Mesendoderm (in vitro differentiated cells): ENCODE data around the gene SHCBP1L.
A peak's percentile ranks its signal among the peaks of the same experiment; 100 is the strongest.

Experiments
- DNase-seq: peaks from one replicate; pipeline ENCODE4 v3.0.0; 2013
- H2AK5ac ChIP-seq: 2 replicates; pipeline ENCODE4 v1.6.1; 2013; ENCODE audit warnings: low read length, inconsistent platforms
- H2BK120ac ChIP-seq: 2 replicates; pipeline ENCODE4 v1.6.1; 2013; ENCODE audit warnings: low read depth, mild to moderate bottlenecking, low read length, moderate library complexity, mixed read lengths
- H2BK15ac ChIP-seq: replicated peaks from 2 replicates; pipeline ENCODE4 v1.6.1; 2013; ENCODE audit warnings: low read depth, mild to moderate bottlenecking, moderate library complexity
- H2BK5ac ChIP-seq: 2 replicates; pipeline ENCODE4 v1.6.1; 2013; ENCODE audit warnings: low read length, inconsistent platforms
- H3K18ac ChIP-seq: 2 replicates; pipeline ENCODE4 v1.6.1; 2013; ENCODE audit warnings: mild to moderate bottlenecking, low read length, mixed read lengths
- H3K23ac ChIP-seq: one replicate; pipeline ENCODE4 v1.6.1; 2013; ENCODE audit warnings: low read length
- H3K27ac ChIP-seq: 2 replicates; pipeline ENCODE4 v1.5.1; 2013; ENCODE audit warnings: low read depth, mild to moderate bottlenecking, inconsistent platforms, low read length, moderate library complexity
- H3K27me3 ChIP-seq: 2 replicates; pipeline ENCODE4 v1.6.1; 2013; ENCODE audit warnings: low read length, control low read depth, mild to moderate bottlenecking, inconsistent platforms; ENCODE audit not compliant: insufficient read depth, poor library complexity
- H3K36me3 ChIP-seq: 2 replicates; pipeline ENCODE4 v1.6.1; 2013; ENCODE audit warnings: low read length, inconsistent platforms; ENCODE audit not compliant: control insufficient read depth, insufficient read depth
- H3K4ac ChIP-seq: one replicate; pipeline ENCODE4 v1.6.1; 2013; ENCODE audit warnings: low read depth, mild to moderate bottlenecking, low read length, moderate library complexity
- H3K4me1 ChIP-seq: 2 replicates; pipeline ENCODE4 v1.6.1; 2013; ENCODE audit warnings: low read depth, low read length, inconsistent platforms; ENCODE audit not compliant: control insufficient read depth
- H3K4me2 ChIP-seq: 2 replicates; pipeline ENCODE4 v1.6.1; 2013; ENCODE audit warnings: low read length
- H3K4me3 ChIP-seq: 2 replicates; pipeline ENCODE4 v1.5.1; 2013; ENCODE audit warnings: mild to moderate bottlenecking, low read length
- H3K56ac ChIP-seq: one replicate; pipeline ENCODE4 v1.6.1; 2013; ENCODE audit warnings: low read length
- H3K79me1 ChIP-seq: 2 replicates; pipeline ENCODE4 v1.6.1; 2013; ENCODE audit warnings: low read length, inconsistent platforms
- H3K79me2 ChIP-seq: 2 replicates; pipeline ENCODE4 v1.6.1; 2013; ENCODE audit warnings: mild to moderate bottlenecking, low read length; ENCODE audit not compliant: control insufficient read depth, insufficient read depth
- H3K9ac ChIP-seq: 2 replicates; pipeline ENCODE4 v1.6.1; 2013; ENCODE audit warnings: low read length, inconsistent platforms
- H4K5ac ChIP-seq: one replicate; pipeline ENCODE4 v1.6.1; 2013; ENCODE audit warnings: low read length
- H4K8ac ChIP-seq: one replicate; pipeline ENCODE4 v1.6.1; 2013; ENCODE audit warnings: low read depth, mild to moderate bottlenecking, control low read depth, low read length, moderate library complexity
- WGBS: extraction: QIAGEN DNeasy Blood & Tissue Kit; methylation state at CpG from one replicate; pipeline ENCODE4 v1.1.7; 2013; ENCODE audit warnings: low lambda C conversion rate, missing lambda C conversion rate; ENCODE audit not compliant: insufficient coverage; ENCODE audit errors: extremely low coverage; 5-methylcytosine and 5-hydroxymethylcytosine counted together

The SHCBP1L gene

DNA sequence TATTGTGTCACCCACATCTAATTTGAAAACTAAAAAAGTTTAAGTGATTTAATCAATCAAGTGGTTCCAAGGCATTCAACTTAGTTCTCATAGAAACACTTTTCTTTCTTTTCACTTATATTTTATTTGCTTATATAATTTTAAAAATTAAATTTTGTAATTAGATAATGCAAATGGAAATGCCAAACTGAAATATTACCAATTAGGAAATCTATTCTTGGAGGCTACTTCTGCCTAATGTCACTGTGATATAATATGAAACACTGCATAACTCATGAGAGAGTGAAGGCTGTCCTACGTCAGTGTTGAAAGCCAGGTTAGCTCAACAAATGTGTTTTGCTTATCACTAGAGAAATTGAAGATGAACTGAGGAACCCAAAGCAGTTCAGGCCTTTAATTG lies 18.3 kb upstream of the SHCBP1L start:
- no CpG with 5 or more reads among the region's 1 CpG for WGBS
- no peak overlapping the region for H3K56ac ChIP-seq
- H3K27me3 ChIP-seq, result no peaks in the 10 kb centered on the region
- H3K4me3 ChIP-seq, result no peak overlapping the region
- no peaks in the 10 kb centered on the region for H3K79me2 ChIP-seq
- H3K4me2 ChIP-seq, result no peak overlapping the region
- no peak overlapping the region for H4K5ac ChIP-seq
- H3K23ac ChIP-seq, result no peak overlapping the region
- H2AK5ac ChIP-seq, result no peak overlapping the region
- DNase-seq, result no peak
- no peak overlapping the region for H3K27ac ChIP-seq
- H3K36me3 ChIP-seq, result no peaks in the 10 kb centered on the region
- H2BK15ac ChIP-seq, result no peak overlapping the region
- no peak overlapping the region for H3K18ac ChIP-seq
- no peaks in the 10 kb centered on the region for H3K4me1 ChIP-seq
- no peak overlapping the region for H3K9ac ChIP-seq
- H2BK120ac ChIP-seq, result no peak overlapping the region
- no peak overlapping the region for H4K8ac ChIP-seq
- no peak overlapping the region for H3K4ac ChIP-seq
- no peaks in the 10 kb centered on the region for H3K79me1 ChIP-seq
- no peak overlapping the region for H2BK5ac ChIP-seq

GRCh38 chr1:182968836-182969734 lies 16.1 kb upstream of the SHCBP1L start:
- no peak for DNase-seq
- no peak overlapping the region for H4K5ac ChIP-seq
- no peak overlapping the region for H3K4me3 ChIP-seq
- no peaks in the 10 kb centered on the region for H3K79me1 ChIP-seq
- no peak overlapping the region for H3K4ac ChIP-seq
- H3K4me2 ChIP-seq, result no peak overlapping the region
- H3K9ac ChIP-seq, result no peak overlapping the region
- H3K27me3 ChIP-seq, result no peaks in the 10 kb centered on the region
- no peak overlapping the region for H3K56ac ChIP-seq
- H4K8ac ChIP-seq, result no peak overlapping the region
- no peak overlapping the region for H3K27ac ChIP-seq
- no CpG with 5 or more reads among the region's 5 CpGs for WGBS
- H2BK120ac ChIP-seq, result no peak overlapping the region
- H3K23ac ChIP-seq, result no peak overlapping the region
- H3K79me2 ChIP-seq, result no peaks in the 10 kb centered on the region
- H2BK15ac ChIP-seq, result no peak overlapping the region
- no peaks in the 10 kb centered on the region for H3K36me3 ChIP-seq
- H3K18ac ChIP-seq, result no peak overlapping the region
- no peak overlapping the region for H2BK5ac ChIP-seq
- H3K4me1 ChIP-seq, result no peaks in the 10 kb centered on the region
- no peak overlapping the region for H2AK5ac ChIP-seq

- Histone ChIP-seq H3K56ac (no peak overlapping the region), H4K8ac (no peak overlapping the region), H3K27ac (no peak overlapping the region), H2BK5ac (no peak overlapping the region), H2BK120ac (no peak overlapping the region), H3K27me3 (no peaks in the 10 kb centered on the region), H3K4me1 (no peaks in the 10 kb centered on the region), H2BK15ac (no peak overlapping the region), H4K5ac (no peak overlapping the region), H3K79me2 (no peaks in the 10 kb centered on the region), H3K23ac (no peak overlapping the region), H3K18ac (no peak overlapping the region), H3K4me3 (no peak overlapping the region), H3K36me3 (no peaks in the 10 kb centered on the region), H3K9ac (no peak overlapping the region), H3K4ac (no peak overlapping the region), H2AK5ac (no peak overlapping the region), H3K79me1 (no peaks in the 10 kb centered on the region), H3K4me2 (no peak overlapping the region)
- peak; percentile 28 for DNase-seq
- no CpG with 5 or more reads among the region's 4 CpGs for WGBS
Observed at GRCh38 chr1:182968151-182968741, 15.3 kb upstream of the SHCBP1L start.

GRCh38 chr1:182965861-182966260 lies 12.9 kb upstream of the SHCBP1L start:
- no peak overlapping the region for H3K18ac ChIP-seq
- H2BK15ac ChIP-seq, result no peak overlapping the region
- WGBS, result no CpG with 5 or more reads among the region's 1 CpG
- no peak overlapping the region for H3K4me3 ChIP-seq
- no peaks in the 10 kb centered on the region for H3K27me3 ChIP-seq
- no peak for DNase-seq
- H4K8ac ChIP-seq, result no peak overlapping the region
- H3K4me2 ChIP-seq, result no peak overlapping the region
- no peak overlapping the region for H3K23ac ChIP-seq
- H2BK5ac ChIP-seq, result no peak overlapping the region
- no peaks in the 10 kb centered on the region for H3K36me3 ChIP-seq
- H3K4me1 ChIP-seq, result no peaks in the 10 kb centered on the region
- no peaks in the 10 kb centered on the region for H3K79me2 ChIP-seq
- no peak overlapping the region for H3K9ac ChIP-seq
- no peak overlapping the region for H2AK5ac ChIP-seq
- no peak overlapping the region for H3K27ac ChIP-seq
- no peak overlapping the region for H3K4ac ChIP-seq
- H3K79me1 ChIP-seq, result no peaks in the 10 kb centered on the region
- H3K56ac ChIP-seq, result no peak overlapping the region
- H4K5ac ChIP-seq, result no peak overlapping the region
- H2BK120ac ChIP-seq, result no peak overlapping the region

GRCh38 chr1:182965096-182965495 lies 12.1 kb upstream of the SHCBP1L start:
- no CpG with 5 or more reads among the region's 1 CpG for WGBS
- no peak overlapping the region for H3K4me3 ChIP-seq
- H3K79me2 ChIP-seq, result no peaks in the 10 kb centered on the region
- no peaks in the 10 kb centered on the region for H3K4me1 ChIP-seq
- H3K79me1 ChIP-seq, result no peaks in the 10 kb centered on the region
- H3K23ac ChIP-seq, result no peak overlapping the region
- H3K4me2 ChIP-seq, result no peak overlapping the region
- no peak overlapping the region for H3K9ac ChIP-seq
- no peak overlapping the region for H4K5ac ChIP-seq
- no peak overlapping the region for H4K8ac ChIP-seq
- H2BK5ac ChIP-seq, result no peak overlapping the region
- H3K18ac ChIP-seq, result no peak overlapping the region
- no peak overlapping the region for H3K4ac ChIP-seq
- H3K36me3 ChIP-seq, result no peaks in the 10 kb centered on the region
- no peak overlapping the region for H3K56ac ChIP-seq
- no peak overlapping the region for H2AK5ac ChIP-seq
- no peak overlapping the region for H2BK15ac ChIP-seq
- H3K27me3 ChIP-seq, result no peaks in the 10 kb centered on the region
- no peak for DNase-seq
- H2BK120ac ChIP-seq, result no peak overlapping the region
- no peak overlapping the region for H3K27ac ChIP-seq
